GM21737 (cell line): Measurements from ENCODE around the gene FCER2.

Source experiments
- ATAC-seq: cut with Tn5 transposase; IDR thresholded peaks from one replicate; pipeline ENCODE4 v1.9.1; 2021; ENCODE audit warnings: mild to moderate bottlenecking, moderate library complexity; ENCODE audit not compliant: unreplicated experiment

Gene FCER2

DNA sequence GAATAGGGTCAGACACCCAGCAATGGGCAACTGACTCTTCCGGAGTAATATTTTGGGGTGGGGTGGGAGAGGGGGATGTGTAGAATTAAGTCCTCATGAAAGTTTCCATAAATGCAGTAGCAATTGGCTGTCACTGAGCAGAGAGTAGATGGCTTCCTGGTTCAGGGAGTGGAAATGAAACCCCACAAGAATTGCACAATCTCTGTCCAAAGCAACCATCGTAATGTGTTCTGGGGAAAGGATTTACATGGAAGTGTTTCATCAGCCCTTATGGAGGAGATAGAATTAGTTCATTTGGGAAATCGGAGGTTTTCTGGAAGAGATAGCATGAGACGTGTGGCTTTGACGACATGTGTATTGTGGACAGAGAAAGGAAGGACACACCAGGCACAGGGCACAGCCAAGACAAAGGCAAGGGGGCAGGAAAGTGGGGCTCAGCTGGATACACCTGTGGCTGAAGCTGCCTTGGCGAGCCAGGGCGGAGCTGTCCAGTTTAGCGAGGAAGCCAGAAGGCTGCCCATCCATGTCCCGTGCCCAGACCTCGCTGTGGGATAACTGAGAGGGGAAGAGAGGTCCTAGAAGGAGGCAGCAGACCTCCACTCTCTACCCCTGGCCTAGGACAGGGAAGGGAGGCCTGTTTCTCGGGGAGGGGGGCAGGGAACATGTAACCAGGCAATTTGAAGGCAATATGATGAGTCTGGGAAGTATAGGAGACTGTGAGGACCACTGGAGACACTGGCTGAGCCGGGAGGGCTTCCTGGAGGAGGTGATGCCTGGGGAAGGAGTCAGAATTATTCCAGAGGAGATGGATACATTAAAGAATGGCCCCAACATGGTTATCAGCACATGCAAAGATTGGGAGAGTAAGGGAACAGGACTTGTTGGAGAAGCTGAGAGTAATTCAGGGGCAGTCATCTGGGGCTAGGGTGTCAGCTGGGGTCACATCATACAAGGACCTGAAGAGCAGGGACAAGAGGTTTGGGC is 32.6 kb upstream of the FCER2 start:
- no peak for ATAC-seq

DNA sequence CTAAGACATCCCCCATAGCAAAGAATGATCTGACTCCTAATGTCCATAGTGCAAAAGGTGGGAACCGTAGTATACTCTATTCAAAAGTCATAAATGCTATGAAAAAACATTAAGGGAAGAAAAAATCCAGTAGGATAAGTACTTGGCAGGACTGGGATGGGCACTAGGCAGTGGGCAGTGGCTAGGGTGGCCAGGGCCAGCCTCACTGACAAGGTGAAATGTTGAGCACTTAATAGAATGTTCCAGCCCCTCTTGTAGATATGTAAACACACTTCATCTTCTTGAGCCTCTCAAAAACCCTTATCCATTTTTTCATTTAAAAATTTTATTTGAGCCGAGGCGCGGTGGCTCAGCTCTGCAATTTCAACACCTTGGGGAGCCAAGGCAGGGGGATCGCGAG is 31.4 kb upstream of the FCER2 start:
- no peak for ATAC-seq

DNA sequence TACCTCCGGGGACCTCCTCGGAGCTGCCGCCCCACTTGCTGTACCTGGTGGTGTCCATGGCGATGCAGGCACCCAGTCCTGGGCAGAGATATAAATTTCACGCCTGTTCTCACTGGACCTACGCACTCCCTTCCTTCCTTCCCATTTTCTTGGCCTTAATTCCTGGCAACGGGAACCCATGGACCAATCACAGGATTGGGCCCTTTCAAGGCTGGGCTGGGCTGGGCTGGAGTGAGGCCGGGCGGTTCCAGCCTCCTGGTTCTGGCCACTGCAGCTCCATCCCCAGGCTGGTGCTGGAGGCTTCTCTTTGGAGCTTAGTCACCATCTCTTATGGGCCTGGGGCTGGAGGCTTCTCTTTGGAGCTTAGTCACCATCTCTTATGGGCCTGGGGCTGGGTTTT is 30.1 kb upstream of the FCER2 start, which contains the start of gene CLEC4G:
TSS of gene CLEC4G (minus strand) at position 66 of the 400 bp plus-strand sequence. CDS start at position 58, 8 bp downstream.
- ATAC-seq: no peak

DNA sequence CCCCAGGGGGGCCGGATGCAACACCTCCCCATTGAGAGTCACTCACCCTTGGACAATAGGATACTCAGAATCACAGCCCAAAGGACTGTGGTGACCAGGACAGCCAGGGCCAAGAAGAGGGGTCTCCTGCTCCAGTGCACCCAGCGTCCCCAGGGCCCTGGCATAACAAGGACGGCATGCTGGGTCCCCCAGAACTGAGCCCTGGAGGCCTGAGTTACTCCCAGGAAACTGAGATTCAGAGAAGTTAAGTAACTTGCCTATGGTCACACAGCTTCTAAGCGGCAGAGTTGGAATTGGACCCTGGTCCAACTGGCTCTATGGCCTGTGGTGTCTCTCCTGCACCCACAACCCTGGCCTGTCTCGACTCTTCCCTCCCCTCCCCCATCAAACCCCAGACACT is 29.7 kb upstream of the FCER2 start:
- ATAC-seq: no peak

DNA sequence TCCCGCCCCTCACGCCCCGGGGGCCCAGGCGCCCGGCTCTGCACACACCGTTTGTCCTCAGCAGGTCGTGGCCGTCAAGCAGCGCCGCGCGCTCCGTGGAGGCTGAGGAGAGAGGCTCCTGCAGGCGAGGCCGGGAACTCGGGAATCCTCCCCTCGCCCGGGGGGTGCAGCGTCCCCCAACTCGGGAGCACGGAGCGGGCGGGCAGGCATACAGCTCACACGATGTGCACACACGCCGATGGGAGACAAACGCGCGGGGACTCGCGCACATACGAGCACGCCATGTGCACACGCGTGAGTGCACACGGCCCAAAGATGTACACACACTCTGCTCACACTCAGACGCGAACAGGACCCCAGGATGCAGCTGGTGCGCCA is 29.3 kb upstream of the FCER2 start:
- no peak for ATAC-seq

DNA sequence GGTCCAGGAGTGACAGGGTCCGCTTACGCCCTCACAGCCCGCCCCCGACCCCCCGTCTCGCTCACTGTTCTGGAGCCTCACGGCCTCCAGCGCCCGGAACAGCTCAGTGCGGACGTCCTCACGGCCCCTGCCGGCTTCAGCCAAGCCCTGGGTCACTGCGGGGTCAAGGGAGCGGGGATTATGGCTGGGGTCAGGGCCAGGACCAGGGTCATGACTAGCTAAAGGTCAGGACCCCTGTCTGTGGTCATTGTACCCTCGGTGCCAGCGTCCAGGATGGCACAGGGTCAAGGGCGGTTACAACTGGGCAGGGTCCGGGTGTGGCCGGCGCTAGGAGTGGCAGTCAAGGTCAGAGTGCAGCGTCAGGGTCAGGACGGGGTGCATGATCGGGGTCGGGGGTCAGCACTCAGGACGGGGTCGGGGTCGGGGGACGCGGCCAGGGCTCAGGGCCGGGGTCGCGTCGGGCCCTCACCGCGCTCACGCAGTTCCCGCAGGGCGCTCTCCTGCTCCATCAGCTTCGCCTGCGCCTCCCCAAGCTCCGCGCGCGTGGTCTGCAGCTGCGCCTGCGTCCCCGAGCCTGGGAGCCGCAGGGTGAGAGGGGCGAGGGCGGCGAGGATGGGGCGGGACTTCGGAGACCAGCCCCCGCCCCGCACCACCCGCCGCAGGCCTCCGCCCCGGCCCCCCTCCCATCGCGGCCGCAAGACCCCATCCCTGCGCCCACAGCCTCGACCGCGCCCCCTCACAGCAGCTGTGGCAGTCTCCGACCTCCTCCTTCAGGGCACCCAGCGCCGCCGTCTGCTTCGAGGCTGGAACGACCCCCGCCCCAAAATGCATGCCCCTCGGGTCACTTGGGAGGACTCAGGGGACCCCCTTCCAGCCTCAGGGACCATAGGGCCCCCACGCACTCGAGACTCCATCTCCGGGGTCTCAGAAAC is 28.6 kb upstream of the FCER2 start:
- ATAC-seq: no peak

DNA sequence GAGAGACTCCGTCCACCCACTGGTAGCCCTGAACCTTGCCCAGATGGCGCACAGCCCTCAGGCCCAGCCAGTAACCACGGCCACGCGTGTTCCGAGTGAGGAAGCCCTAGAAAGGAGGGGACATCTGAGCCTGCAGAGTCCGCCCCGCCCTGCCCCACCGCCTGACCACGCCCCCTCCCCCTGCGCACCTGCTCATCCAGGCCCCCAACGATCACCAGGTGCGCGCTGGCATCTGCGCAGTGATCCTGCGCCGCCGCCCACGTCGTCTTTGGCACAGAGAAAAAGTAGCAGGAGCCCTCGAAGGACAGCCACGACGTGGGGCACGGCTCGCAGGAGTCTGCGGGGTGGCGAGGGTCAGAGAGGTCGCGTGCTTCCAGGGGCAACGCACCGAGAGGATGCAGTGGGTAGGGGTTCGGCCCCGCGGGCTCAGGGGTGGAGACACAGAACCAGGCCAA is 27.9 kb upstream of the FCER2 start:
- ATAC-seq: no peak

DNA sequence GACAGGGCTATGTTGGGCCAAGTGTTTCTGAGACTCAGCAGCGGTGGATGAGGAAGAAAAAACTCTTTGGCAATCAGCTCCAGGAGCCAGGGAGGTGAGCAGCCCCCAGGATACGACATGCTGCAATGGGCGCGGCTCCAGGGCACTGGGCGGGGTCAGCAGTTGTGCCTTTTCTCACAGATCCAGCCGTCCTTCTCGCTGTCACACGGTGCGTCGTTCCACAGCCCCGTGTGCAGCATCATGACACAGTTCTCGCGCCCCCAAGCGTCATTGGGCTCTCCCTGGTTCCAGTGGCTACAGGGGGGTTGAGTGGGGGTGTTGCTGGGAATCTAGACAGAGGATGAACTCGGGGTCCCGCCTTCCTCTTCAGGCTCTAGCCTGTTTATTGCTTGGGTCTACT is 27.3 kb upstream of the FCER2 start:
- ATAC-seq: no peak

DNA sequence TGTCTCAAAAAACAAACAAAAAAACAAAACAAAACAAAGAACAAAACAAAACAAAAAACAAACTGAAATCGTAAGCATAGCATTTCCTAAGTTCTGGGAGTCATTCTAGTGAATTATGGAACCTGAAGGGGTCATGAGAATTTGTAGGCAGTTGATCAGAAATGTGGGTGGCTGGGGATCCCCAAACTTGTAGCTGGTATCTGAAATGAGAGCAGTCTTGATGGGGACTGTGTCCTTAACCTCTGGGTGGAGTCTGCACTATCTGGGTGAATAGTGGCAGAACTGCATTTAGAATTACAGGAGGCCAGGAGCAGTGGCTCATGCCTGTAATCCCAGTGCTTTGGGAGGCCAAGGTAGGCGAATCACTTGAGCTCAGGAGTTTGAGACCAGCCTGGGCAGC is 23.9 kb upstream of the FCER2 start:
- ATAC-seq: no peak

DNA sequence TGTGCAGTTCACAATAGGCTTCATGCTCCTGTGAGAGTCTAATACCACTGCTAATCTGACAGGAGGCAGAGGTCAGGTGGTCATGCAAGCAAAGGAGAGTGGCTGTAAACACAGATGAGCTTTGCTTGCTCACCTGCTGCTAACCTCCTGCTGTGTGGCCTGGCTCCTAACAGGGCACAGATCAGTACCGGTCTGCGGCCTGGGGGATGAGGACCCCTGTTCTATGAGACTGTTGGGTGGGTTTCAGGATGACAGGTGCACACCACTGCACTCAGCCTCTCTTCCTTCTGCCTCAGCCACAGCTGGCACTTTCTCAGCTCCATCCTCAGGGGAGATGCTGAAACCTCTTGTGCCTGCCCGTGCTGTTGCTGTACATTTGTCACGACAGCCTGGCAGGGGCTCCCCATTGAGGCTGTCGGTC is 20.3 kb upstream of the FCER2 start:
- ATAC-seq: no peak

DNA sequence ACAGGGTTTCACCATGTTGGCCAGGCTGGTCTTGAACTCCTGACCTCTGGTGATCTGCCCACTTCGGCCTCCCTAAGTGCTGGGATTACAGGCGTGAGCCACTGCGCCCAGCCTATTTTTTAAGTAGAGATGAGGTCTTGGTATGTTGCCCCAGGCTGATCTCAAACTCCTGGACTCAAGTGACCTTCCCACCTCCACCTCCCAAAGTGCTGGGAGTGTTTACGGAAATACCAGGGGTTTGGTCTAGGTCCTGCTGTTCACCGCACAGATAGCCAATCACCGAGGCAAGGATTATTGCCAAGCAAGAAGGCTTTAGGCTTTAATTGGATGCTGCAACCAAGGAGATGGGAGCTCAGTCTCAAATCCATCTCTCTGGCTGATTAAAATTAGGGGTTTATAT is 18.4 kb upstream of the FCER2 start:
- no peak for ATAC-seq

DNA sequence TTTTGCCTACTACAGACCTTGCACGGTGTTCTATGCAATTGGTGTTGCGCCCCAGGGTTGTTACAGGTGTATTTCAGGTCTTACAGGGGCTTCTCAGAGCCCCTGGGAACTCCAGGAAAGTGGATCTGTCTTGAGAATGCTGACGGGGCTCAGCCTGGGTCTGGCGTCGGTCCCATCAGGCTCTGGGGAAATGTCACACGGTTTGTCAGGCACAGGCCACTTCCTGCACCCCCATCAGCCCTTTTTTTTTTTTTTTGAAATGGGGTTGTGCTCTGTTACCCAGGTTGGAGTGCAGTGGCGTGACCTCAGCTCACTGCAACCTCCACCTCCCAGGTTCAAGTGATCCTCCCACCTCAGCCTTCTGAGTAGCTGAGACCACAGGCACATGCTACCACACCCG is 16.7 kb upstream of the FCER2 start:
- no peak for ATAC-seq

DNA sequence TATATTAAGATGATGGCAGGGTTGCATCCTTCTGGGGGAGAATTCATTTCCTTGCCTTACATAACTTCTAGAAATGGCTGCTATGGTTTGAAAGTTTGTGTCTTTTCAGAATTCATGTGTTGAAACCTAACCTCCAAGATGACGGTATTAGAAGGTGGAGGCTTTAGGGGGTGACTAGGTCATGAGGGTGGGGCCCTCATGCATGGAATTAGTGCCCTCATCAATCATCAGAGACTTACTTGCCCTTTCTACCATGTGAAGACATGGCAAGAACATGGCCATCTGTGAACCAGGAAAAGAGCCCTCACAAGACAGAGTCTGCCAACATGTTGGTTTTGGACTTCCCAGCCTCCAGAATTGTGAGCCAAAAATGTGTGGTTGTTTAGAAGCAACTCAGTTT is 14.8 kb upstream of the FCER2 start:
- no peak for ATAC-seq

DNA sequence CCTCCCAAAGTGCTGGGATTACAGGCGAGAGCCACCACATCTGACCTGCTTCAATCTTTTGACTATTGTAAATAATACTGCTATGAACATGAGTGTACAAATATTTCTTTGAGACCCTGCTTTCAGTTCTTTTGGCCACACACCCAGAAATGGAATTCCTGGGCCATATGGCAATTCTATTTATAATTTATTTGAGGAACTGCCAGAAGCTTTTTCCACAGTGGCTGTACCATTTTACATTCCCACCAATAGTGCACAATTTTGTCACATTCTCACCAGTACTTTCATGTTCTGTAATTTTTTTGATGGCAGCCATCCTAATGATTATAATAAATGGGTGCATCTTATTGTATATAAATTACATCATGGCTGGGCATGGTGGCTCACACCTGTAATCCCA is 13.7 kb upstream of the FCER2 start:
- no peak for ATAC-seq

DNA sequence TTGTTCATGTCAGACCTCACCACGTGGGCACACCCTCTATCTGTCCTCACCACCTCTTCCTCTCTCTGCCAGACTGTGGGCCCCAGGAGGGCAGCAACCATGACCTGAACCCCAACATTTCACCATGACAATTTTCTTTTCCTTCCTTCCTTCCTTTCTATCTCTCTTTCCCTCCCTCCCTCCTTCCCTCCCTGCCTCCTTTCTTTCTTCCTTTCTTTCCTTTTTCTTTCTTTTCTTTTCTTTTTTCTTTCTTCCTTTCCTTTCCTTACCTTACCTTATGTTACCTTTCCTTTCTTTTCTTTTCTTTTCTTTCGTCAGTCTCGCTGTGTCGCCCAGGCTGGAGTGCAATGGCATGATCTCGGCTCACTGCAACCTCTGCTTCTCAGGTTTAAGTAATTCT is 8.7 kb upstream of the FCER2 start:
- ATAC-seq: no peak

DNA sequence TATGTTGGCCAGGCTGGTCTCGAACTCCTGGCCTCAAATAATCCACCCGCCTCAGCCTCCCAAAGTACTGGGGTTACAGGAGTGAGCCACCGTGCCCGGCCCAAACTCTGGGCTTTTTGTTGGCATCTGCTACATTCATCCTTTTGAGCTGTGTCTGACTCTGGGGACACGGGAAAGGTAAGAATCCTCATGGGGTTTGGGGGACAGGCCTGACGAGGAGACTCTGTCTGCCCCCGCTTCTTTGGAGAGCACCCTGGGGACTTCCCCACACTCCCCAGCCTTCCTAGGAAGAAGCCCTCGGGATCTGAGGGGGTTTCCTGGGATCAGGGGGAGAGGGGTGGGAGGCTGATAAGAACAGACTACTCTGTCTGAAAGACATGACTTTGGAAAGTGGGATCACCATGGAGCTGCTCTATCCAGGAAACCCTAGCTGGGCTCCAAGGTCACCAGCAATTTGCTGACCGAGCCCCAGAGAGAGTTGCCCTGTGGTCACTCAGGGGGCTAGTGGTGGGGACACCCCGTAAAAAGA is 8.1 kb upstream of the FCER2 start:
- no peak for ATAC-seq

DNA sequence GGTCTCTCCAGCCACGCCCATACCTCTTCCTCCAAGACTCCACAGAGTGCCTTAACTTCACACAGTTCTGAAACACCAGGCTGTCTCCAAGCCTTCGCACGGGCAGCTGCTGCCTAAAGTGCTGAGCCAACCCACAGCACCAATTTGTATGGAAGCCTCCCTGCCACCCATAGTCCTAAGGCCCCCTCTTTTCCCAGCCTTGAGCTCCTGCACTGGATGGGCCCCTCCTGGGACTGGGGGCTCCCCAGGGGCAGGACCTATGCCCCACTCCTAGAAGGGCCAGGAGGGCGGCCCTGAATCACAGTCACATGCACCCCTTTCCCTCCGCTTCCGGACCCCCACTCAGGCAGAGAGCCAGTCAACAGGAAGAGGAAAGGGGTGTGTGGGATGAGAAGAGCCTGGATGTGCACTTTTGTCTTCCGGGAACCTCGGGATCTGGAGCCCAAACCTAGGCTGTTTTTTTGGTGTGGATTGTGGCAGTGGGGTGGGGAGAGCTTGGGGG is 5.1 kb upstream of the FCER2 start:
- no peak for ATAC-seq

DNA sequence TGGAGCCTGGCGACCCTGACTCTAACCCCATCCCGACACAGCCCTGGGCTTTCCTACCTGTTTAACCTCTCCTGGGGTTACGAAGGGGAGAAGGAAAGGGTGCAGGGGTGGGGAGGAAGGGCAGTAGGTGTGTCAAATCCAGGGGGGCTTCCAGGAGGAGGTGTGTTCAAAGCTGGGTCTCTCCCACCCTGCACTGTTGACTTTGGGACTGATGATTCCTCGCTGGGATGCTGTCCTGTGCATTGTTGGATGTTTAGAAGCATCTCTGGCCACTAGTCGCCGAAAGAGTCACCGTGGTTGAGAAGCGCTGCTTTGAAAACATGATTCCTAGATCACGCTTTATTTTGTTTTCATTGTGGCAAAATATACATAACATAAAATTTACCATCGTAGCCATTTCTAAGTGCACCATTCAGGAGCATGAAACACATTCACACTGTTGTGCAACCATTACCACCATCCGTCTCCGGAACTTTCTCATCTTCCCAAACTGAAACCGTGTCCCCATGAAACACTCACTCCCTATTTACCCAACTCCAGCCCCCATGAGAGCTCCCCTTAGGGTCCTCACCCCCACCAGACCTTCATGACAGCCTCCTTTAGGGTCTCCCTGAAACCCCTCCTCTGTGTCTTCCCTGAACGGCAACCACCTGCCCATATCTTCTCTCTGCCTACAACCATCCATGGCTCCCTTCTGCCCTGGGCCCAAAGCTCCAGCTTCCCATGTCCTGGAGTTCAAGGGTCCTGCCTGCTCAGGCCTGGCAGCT is 4.4 kb upstream of the FCER2 start:
- ATAC-seq: no peak

DNA sequence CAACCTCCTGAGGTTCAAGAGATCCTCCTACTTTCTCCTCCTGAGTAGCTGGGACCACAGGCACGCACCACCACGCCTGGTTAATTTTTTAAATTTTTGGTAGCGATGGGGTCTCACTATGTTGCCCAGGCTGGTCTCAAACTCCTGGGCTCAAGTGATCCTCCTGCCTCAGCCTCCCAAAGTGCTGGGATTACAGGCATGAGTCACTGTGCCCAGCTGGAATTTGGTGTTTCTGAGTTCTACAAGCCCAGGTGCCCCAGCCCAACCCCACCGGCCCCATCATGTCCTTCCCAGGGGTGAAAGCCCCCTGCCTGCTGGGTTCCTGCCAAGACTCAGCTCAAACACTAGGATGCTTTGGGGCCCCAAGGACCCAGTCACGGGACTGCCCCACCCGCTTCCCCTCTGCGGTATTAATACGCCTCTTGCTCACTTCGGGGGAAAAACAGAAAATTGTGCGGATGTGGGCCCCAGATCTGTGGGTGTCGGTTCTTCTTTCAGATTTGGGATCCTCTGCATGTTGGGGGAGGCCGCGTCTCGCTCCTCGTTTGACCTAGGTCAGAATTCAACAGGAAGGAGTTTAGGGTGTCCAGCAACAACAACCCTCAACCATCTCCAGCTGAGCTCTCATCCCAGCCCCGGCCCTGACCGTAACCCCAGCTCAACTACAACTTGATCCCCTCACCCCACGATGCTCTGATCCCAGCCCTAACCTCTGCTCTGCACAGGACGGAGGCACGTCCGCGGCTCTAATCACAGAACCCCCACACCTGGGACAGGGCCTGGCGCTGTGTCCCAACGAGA is 3.7 kb upstream of the FCER2 start:
- ATAC-seq: peak; percentile 41
